HG03520 (cell line): ENCODE data around the gene DIAPH3.

Experiments used
- ATAC-seq: cut with Tn5 transposase; IDR thresholded peaks from one replicate; pipeline ENCODE4 v1.9.1; 2021; ENCODE audit warnings: mild to moderate bottlenecking, moderate library complexity; ENCODE audit not compliant: unreplicated experiment

The DIAPH3 gene

DNA sequence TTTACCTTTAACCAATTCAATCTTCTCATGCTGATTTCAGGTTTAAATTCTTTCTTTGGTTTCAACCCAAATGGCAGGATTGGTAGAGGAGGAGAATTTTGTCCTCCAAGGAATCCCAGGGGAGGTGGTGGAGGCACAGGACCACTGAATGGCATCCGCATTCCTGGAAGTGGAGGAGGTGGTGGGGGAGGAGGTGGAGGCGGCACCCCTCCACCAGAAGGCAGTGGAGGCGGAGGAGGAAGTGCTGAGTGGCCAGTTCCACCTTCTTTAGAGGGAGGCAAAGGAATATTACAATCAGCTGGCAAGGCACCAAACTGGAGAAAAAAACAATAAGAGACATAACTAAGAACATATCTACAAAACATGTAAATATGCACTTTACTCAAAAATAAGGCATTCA, 192.9 kb downstream of the DIAPH3 start:
- ATAC-seq = no peak

DNA sequence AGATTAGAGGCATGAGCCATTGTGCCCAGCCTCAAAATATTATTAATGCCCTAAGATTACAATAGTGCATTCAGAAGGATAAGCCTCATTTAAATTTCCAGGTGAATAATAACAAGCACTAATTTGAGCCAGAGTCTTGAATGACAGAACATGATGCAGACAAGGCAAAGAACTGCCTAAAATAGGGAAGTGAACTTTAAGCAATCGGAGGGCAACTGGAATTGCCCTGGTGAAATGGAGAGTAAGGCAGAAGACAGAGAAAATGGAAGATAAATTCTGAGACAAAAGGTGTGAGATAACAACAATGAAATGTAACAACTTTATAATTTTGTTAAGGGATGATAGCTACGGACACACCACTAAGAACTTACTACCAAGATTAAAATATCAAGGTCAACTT, 199.9 kb downstream of the DIAPH3 start:
- no peak for ATAC-seq

- no peak for ATAC-seq
Measured at GRCh38 chr13:59963383-59963782, 200.3 kb downstream of the DIAPH3 start.

DNA sequence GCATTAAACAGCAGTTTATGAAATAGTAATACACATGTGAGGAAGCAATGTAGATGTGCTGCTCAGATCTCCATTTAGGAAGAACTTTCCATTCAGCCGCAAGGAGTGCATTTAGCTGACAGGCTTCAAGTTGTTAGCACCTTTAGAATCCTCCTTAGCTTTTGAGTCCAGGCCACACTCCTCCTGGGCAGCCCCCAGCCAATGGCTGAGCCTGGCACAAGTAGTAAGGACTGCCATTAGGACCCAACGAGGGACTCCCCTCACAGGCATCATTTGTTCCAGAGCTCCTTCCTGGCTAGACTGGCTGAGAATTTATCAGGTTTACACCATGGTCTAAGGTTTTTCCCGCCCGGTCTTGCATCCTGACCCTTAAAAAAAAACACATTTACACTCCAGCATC, 201.4 kb downstream of the DIAPH3 start:
- no peak for ATAC-seq

DNA sequence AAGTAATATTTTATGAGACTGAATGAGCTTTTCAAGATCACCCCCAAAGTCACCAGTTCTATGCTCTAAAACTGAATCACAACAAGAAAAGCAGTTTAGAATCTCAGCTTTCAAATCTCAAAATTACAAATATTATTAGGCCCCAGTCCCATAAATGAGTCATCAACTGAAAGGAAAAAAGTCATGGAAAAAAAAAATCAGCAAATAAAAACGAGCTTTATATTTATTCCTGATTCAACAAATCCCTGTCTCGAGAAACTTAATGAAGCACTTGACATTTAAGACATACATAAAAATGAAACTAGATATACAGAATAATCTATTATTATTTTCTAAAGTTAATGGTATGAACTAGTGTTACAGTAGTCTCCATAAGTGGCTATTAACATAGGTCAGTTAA, 203.0 kb downstream of the DIAPH3 start:
- no peak for ATAC-seq

DNA sequence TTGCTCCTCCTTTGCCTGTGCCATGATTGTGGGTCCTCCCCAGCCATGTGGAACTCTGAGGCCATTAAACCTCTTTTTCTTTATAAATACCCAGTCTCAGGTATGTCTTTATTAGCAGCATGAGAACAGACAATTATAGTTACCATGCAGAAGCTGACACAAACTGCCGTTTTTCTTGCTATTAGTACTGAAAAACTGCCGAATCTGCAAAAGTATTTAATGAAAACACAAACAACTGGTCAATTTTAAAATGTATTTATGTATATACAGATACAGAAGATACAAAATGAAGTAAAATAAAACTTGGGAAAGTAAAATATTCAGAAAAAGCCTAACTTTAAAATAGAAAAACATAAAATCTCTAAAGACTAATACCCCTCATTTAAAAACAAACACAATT, 206.3 kb downstream of the DIAPH3 start:
- no peak for ATAC-seq

DNA sequence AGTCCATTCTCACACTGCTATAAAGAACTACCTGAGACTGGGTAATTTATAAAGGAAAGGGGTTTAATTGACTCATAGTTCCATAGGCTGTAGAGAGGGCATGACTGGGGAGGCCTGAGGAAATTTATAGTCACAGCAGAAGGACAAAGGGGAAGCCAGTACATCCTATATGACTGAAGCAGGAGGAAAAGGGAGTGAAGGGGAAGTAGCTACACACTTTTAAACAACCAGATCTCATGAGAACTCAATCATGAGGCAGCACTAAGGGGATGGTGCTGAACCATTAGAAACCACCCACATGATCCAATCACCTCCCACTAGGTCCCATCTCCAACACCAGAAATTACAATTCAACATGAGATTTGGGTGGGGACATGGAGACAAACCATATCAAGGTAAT, 209.1 kb downstream of the DIAPH3 start:
- ATAC-seq = no peak

DNA sequence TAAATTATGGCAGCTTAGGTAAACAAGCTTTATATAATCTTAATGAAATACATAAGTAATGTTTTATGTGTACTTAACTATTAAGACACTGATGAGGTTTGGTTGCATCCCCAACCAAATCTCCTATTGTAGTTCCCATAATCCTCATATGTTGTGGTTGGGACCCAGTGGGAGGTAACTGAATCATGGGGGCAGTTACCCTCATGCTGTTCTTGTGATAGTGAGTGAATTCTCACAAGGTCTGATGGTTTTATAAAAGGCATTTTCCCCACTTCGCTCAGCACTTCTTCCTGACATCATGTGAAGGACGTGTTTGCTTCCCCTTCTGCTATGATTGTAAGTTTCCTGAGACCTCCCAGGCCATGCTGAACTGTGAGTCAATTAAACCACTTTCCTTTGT, 212.7 kb downstream of the DIAPH3 start:
- ATAC-seq = no peak

DNA sequence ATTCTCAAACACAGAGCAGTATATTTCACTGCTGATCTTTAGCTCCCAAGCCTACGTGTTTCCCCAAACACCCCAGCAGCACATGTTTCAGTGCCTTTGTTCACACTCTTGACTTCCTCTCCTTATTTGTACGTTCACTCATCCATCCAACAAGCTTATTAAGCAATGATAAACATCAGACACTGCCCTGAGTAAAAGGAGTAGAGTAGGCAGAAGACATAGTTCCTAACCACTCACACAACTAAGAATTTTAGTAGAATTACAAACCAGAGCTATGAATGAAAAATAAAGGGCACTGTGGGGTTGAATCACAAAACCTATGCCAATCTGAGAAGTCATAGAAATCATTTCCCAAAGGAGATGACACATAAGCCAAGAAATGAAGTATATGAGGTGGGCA, 213.5 kb downstream of the DIAPH3 start:
- no peak for ATAC-seq

DNA sequence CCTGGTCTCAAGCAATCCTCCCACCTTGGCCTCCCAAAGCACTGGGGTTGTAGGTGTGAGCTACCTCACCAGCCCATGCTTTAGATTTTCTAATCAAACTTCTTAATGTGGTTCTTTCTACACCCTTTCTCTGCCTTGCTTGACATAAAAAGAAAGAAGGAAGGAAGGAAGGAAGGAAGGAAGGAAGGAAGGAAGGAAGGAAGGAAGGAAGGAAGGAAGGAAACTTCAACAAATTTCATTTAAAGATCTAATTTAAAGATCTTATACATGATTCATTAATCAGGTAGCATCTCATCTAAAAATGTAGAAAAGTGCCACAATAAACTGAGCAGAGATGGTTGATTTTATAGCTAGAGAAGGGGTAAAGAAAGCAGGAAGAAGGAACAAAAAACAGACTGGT, 215.0 kb downstream of the DIAPH3 start:
- ATAC-seq = no peak

GRCh38 chr13:59946944-59947343, 216.8 kb downstream of the DIAPH3 start:
- ATAC-seq = no peak

GRCh38 chr13:59931621-59932020, 232.1 kb downstream of the DIAPH3 start:
- no peak for ATAC-seq

DNA sequence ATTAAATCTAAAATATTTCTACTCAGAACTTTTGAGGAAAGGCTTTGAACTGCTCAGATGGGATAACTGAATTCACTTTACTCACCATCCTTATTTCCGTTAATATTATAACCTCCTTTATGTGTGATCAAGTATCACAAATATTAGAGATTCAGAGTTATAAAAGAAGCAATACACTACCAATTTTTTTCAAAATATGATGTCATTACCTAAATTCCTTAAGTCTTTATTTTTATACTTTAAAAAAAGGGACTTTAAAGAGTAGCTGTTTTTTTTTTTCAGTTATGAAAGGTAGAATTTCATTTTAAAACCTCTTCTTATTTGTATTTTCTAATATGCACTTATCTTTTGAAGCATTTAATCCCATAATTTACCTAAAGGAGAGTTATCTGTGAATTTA, 239.5 kb downstream of the DIAPH3 start:
- no peak for ATAC-seq

GRCh38 chr13:59915252-59915651, 248.5 kb downstream of the DIAPH3 start:
- no peak for ATAC-seq

GRCh38 chr13:59914556-59914955, 249.2 kb downstream of the DIAPH3 start:
- ATAC-seq = no peak

DNA sequence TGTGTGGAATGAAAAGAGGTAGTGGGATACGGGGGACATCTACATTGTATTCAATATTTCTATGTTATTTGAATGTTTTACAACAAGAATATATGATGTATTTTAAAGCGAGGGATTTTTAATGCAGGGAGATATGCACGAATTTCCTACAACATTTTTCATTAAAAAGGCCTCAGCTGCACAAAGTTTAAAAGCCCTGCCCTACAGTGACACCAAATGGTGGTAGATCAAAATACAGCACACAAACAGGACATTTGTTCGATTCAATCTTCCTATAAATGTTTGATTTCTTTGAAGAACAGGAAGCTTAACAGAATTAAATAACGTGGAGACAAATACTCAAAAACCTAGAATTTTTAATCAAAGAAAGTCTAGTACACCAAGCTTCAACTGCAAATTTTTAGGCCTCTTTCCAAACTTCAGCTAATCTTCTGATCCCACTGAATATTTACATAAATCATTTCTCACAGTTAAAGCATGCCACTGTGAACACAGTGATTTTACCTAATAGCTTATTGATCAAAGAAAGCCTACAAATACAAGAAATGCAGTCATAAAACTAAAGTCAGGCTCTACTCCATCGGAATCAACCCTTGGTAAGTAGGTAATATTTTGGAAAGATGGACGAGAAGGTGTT, 257.2 kb downstream of the DIAPH3 start:
- ATAC-seq = no peak

DNA sequence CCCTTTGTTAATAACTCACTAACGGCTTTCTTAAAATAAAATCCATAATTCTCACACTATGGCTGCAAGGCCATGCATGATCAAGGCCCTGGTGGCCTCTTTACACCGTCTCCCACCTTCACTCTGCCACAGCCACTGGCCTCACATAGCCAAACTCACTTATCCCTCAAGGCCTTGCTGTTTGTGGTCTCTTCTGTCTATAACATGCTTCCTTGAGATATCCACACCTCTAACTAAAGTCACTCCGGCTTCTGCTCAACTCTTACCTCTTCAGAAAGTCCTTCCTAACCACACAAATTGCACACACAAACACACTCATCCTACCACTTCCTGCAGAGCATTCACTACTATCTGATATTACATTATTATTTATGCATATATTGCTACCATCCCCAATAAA, 262.5 kb downstream of the DIAPH3 start:
- ATAC-seq = no peak

- ATAC-seq = no peak
Measured at GRCh38 chr13:59898066-59898465, 265.7 kb downstream of the DIAPH3 start.

DNA sequence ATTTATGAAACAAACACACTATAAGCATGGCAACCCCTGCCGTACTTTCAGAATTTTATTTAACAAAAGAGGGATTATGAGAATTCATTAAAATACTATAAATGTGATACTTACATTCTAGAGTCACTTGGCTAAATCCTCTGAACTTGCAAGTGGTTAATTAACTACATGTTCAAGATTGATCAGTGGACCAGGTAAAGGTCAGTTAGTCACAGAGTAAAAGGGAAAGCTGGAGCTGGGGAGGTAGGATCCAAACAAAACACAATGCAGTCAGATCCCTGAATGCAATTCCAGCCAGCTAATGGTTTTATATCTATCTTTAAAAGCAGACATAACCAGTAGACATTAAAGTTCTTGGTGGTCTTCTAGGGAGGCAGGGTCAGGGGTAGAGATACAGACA, 270.5 kb downstream of the DIAPH3 start:
- ATAC-seq = no peak

- ATAC-seq = no peak
Measured at GRCh38 chr13:59891053-59891452, 272.7 kb downstream of the DIAPH3 start.

DNA sequence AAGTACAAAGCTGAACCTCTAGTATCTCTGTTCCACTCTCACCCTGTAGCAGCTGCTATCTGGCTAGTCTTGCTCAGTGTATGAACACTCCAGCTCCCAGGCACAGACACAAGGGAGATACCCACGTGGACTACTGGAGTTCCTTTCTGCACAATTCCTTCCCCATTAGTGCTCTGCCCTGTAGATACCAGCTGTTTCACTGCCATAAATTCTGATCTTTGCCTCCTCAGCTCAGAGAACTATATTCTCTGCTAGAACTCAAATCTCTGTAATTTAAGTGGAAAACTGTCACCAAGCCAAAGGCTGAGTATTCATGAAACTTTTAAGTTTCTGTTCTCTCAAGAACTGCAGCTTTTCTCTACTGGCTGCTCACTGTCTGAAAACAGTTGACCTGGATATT, 273.7 kb downstream of the DIAPH3 start:
- no peak for ATAC-seq

DNA sequence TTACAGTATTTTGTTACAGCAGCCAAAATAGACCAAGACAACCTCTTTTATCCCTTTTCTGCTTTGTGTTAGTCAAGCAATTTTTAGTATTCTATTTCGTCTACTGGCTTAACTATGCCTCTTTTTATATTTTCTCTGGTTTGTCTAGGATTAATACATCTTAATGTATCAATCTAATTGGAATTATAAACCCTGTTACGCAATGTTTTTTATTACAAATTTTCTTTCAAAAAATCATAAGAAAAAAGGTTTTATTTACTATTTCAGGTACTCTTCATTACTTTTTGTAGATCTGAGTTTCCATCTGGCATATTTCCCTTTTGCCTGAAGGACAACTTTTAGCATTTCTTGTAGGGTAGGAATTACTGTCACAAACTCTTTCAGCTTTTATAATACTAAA, 275.3 kb downstream of the DIAPH3 start:
- no peak for ATAC-seq

DNA sequence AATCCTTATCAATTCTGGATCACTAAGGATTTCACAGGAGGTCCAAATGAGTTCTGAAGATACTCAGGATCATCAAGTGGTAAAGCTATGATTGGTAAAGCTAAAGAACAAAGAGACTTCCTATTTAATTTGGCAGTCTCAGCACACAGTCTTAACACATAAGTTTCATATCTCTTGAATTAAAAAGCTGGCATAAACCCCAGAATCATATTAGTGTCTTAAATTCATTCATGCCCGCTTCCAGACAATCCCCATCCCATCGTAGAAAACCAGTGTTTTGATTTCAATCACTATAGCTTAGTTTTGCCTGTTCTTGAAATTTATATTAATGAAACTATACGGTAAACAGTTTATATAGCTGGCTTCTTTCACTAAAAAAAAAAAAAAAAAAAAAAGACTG, 278.7 kb downstream of the DIAPH3 start:
- ATAC-seq = no peak

DNA sequence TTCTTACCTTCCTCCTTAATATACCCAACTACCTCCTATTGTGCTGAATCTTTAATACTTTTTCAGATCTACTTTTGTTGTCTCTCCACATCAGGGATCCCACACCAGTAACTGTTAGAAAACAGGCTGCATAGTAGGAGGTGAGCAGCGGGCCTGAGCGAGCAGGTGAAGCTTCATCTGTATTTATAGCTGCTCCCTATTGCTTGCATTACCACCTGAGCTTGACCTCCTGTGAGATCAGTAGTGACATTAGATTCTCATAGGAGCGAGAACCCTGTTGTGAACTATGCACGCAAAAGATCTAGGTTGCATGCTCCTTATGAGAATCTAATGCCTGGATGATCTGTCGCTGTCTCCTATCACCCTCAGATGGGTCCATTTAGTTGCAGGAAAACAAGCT, 279.8 kb downstream of the DIAPH3 start:
- no peak for ATAC-seq
